HepG2 (cell line): ENCODE results near the gene PMM2. TPM values are rescaled to one million over a fixed set of nuclear protein-coding genes. Genes with fewer than 3 reads are reported as not detected.
A peak's percentile ranks its signal among the peaks of the same experiment; 100 is the strongest.

ENCODE experiments used
- GZF1 ChIP-seq: sonication (generic); formaldehyde crosslinking; IDR thresholded peaks from 2 replicates; pipeline ENCODE4 v1.5.1; 2020; ENCODE audit warnings: mild to moderate bottlenecking, missing genetic modification reagents
- KDM2A ChIP-seq: sonication (generic); formaldehyde crosslinking; IDR thresholded peaks from 2 replicates; pipeline ENCODE4 v1.4.0; 2020; ENCODE audit warnings: low read depth, missing genetic modification reagents, borderline replicate concordance
- NFYB ChIP-seq: sonication (generic); formaldehyde crosslinking; IDR thresholded peaks from 2 replicates; pipeline ENCODE4 v1.4.0; 2020; ENCODE audit warnings: missing genetic modification reagents
- POLR2G ChIP-seq: fragments of 200-400 bp; formaldehyde crosslinking; IDR thresholded peaks from 2 replicates; pipeline ENCODE4 v1.6.1; 2018; ENCODE audit warnings: mild to moderate bottlenecking, low read depth, low read length, moderate library complexity
- ZFP1 ChIP-seq: IDR thresholded peaks from 2 replicates; pipeline ENCODE4 v1.6.1; 2016
- ZNF296 ChIP-seq: sonication (generic); formaldehyde crosslinking; conservative IDR thresholded peaks from 2 replicates; pipeline ENCODE4 v1.5.0; 2020; ENCODE audit warnings: mild to moderate bottlenecking, missing genetic modification reagents
- ZNF329 ChIP-seq: sonication (generic); formaldehyde crosslinking; IDR thresholded peaks from 2 replicates; pipeline ENCODE4 v1.9.0; 2021; ENCODE audit warnings: low read depth, mild to moderate bottlenecking, missing genetic modification reagents
- ZNF446 ChIP-seq: sonication (generic); formaldehyde crosslinking; IDR thresholded peaks from 2 replicates; pipeline ENCODE4 v1.5.0; 2020; ENCODE audit warnings: mild to moderate bottlenecking, missing genetic modification reagents
- ZNF562 ChIP-seq: sonication (generic); formaldehyde crosslinking; IDR thresholded peaks from 2 replicates; pipeline ENCODE4 v1.8.0; 2022; ENCODE audit warnings: missing genetic modification reagents, borderline replicate concordance
- ZNF672 ChIP-seq: sonication (generic); formaldehyde crosslinking; IDR thresholded peaks from 2 replicates; pipeline ENCODE4 v1.8.1; 2022; ENCODE audit warnings: missing genetic modification reagents
- ZNF703 ChIP-seq: sonication (generic); formaldehyde crosslinking; IDR thresholded peaks from 2 replicates; pipeline ENCODE4 v1.5.1; 2020; ENCODE audit warnings: missing genetic modification reagents, mild to moderate bottlenecking, moderate library complexity, borderline replicate concordance
- ZNF713 ChIP-seq: sonication (generic); formaldehyde crosslinking; IDR thresholded peaks from 2 replicates; pipeline ENCODE4 v1.4.0; 2020; ENCODE audit warnings: mild to moderate bottlenecking, missing genetic modification reagents
- ZNF724P ChIP-seq: sonication (generic); formaldehyde crosslinking; IDR thresholded peaks from 2 replicates; pipeline ENCODE4 v1.8.0; 2022; ENCODE audit warnings: missing genetic modification reagents, borderline replicate concordance
- ZNF883 ChIP-seq: sonication (generic); formaldehyde crosslinking; IDR thresholded peaks from 2 replicates; pipeline ENCODE4 v1.5.1; 2020; ENCODE audit warnings: mild to moderate bottlenecking, missing genetic modification reagents; ENCODE audit errors: not compliant biosample characterization
- ZSCAN21 ChIP-seq: sonication (generic); formaldehyde crosslinking; IDR thresholded peaks from 2 replicates; pipeline ENCODE4 v1.8.0; 2022; ENCODE audit warnings: mild to moderate bottlenecking, missing genetic modification reagents, moderate library complexity, borderline replicate concordance
- polyA plus RNA-seq, 8 experiments: library from polyadenylated mRNA; depleted of rRNA in 3 of 8; stranded (reverse) in 7 of 8; unstranded in 1 of 8; fragments of >200 nt; fragmentation: Illumina TruSeq in 4 of 8; extraction: Trizol in 4 of 8; gene quantifications; 2 replicates each; pipeline versions ENCODE4 v1.2.1 to v1.2.3, GENCODE V29; 2011 to 2016; ENCODE audit warnings: low read depth in 4 of 8, missing spikeins in 1 of 8, mixed read lengths in 1 of 8; ENCODE audit not compliant: insufficient read depth in 1 of 8
- total RNA-seq, 5 experiments: library from RNA; depleted of rRNA; stranded (reverse); fragments of >200 nt; fragmentation: Illumina TruSeq; extraction: Trizol; gene quantifications; 2 replicates each; pipeline ENCODE4 v1.2.3, GENCODE V29; 2016; ENCODE audit warnings: low read depth in 1 of 5
- TF ChIP-seq, protein P1 (sequence below): sonication (generic); formaldehyde crosslinking; conservative IDR thresholded peaks from 2 replicates; pipeline ENCODE4 v1.4.0; 2020; ENCODE audit warnings: mild to moderate bottlenecking, missing genetic modification reagents, moderate library complexity
- TF ChIP-seq, protein P2 (sequence below): IDR thresholded peaks from 2 replicates; pipeline ENCODE4 v1.6.1; 2012; ENCODE audit warnings: inconsistent platforms
- TF ChIP-seq, protein P3 (sequence below): sonication (generic); IDR thresholded peaks from 2 replicates; pipeline ENCODE4 v1.6.1; 2016; ENCODE audit warnings: low read depth, borderline replicate concordance
- TF ChIP-seq, protein P4 (sequence below), 2 experiments: sonication (generic) in 1 of 2; formaldehyde crosslinking in 1 of 2; IDR thresholded peaks; 2 replicates each; pipeline versions ENCODE4 v1.4.0 to v1.6.1; 2016 to 2020; ENCODE audit warnings: borderline replicate concordance in 1 of 2, low read depth in 1 of 2, mild to moderate bottlenecking in 1 of 2, missing genetic modification reagents in 1 of 2

PMM2 gene
- total and polyA plus RNA-seq, 2 of the 13 experiments (the other 11 are each of a cell fraction or from before 2014, with no cell fraction given), result 52.2 to 93.7 TPM

DNA sequence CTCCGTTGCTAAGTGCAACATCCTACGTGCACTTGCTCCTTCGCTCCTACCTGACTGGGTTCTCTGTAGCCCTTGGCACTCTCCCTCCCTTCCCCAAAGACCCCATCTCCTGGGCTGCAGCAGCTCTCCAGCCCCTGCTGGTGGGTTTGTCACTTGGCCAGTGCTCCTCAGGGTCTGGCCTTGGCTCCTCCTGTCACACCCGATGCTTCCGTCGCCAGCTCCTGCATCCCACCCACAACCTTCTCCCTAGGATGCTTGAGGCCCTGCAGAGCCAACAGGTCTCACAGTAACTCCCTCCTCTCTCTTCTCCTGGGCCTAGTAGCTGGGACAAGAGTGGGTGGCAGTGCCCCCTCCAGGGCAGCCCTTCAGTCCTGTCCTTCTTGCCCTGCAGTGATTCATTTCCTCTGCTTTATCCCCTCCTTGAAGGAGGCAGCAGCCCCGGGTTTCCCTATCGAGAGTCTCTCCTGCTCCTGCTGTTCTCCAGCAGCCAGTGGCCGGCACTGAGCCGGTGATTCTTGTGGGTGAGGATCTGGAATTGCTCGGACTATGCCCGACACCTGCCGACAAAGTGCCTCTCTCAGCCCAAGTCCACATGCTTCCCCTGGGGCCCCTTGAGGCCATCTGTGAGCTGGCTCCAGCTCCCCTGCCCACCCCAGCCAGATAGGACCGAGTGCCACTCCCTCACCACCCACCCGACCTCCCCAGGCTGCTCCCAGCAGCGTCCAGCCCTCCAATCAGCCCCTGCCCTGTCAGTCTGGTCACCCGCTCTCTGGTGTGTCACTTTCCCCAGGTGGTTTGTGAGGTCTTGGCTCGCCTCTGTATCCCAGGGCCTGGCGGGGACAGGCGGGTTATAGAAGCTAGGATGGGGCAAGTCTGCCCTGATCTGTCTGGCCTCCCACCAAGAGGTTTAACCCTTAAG is 88.3 kb downstream of the PMM2 start (continued):
- TF ChIP-seq, protein P1, sequence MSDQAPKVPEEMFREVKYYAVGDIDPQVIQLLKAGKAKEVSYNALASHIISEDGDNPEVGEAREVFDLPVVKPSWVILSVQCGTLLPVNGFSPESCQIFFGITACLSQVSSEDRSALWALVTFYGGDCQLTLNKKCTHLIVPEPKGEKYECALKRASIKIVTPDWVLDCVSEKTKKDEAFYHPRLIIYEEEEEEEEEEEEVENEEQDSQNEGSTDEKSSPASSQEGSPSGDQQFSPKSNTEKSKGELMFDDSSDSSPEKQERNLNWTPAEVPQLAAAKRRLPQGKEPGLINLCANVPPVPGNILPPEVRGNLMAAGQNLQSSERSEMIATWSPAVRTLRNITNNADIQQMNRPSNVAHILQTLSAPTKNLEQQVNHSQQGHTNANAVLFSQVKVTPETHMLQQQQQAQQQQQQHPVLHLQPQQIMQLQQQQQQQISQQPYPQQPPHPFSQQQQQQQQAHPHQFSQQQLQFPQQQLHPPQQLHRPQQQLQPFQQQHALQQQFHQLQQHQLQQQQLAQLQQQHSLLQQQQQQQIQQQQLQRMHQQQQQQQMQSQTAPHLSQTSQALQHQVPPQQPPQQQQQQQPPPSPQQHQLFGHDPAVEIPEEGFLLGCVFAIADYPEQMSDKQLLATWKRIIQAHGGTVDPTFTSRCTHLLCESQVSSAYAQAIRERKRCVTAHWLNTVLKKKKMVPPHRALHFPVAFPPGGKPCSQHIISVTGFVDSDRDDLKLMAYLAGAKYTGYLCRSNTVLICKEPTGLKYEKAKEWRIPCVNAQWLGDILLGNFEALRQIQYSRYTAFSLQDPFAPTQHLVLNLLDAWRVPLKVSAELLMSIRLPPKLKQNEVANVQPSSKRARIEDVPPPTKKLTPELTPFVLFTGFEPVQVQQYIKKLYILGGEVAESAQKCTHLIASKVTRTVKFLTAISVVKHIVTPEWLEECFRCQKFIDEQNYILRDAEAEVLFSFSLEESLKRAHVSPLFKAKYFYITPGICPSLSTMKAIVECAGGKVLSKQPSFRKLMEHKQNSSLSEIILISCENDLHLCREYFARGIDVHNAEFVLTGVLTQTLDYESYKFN, result peak; percentile 25; the same call in 1 of the 2 replicates
- TF ChIP-seq ZNF883, result peak; percentile 51
- no peak for TF ChIP-seq ZNF446 (CRISPR knock-in tag)
- TF ChIP-seq ZNF713 (CRISPR knock-in tag), result no peak
- peak; percentile 82; the same call in 1 of the 2 replicates for TF ChIP-seq ZNF703
- peak; percentile 68 for TF ChIP-seq POLR2G
- no peak for TF ChIP-seq ZNF562
- no peak for TF ChIP-seq GZF1 (CRISPR knock-in tag)
- peak; percentile 71 for TF ChIP-seq KDM2A
- peak; percentile 55; the same call in 1 of the 2 replicates for TF ChIP-seq ZSCAN21 (CRISPR knock-in tag)
- TF ChIP-seq, protein P2, sequence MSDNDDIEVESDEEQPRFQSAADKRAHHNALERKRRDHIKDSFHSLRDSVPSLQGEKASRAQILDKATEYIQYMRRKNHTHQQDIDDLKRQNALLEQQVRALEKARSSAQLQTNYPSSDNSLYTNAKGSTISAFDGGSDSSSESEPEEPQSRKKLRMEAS, result peak; percentile 62; the same call in 1 of the 2 replicates
- TF ChIP-seq, protein P3, sequence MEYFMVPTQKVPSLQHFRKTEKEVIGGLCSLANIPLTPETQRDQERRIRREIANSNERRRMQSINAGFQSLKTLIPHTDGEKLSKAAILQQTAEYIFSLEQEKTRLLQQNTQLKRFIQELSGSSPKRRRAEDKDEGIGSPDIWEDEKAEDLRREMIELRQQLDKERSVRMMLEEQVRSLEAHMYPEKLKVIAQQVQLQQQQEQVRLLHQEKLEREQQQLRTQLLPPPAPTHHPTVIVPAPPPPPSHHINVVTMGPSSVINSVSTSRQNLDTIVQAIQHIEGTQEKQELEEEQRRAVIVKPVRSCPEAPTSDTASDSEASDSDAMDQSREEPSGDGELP, result 0 out of 2 replicates have a peak, but pooled peaks have one; percentile 36
- TF ChIP-seq, protein P4, sequence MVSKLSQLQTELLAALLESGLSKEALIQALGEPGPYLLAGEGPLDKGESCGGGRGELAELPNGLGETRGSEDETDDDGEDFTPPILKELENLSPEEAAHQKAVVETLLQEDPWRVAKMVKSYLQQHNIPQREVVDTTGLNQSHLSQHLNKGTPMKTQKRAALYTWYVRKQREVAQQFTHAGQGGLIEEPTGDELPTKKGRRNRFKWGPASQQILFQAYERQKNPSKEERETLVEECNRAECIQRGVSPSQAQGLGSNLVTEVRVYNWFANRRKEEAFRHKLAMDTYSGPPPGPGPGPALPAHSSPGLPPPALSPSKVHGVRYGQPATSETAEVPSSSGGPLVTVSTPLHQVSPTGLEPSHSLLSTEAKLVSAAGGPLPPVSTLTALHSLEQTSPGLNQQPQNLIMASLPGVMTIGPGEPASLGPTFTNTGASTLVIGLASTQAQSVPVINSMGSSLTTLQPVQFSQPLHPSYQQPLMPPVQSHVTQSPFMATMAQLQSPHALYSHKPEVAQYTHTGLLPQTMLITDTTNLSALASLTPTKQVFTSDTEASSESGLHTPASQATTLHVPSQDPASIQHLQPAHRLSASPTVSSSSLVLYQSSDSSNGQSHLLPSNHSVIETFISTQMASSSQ (IDR thresholded peaks at IDR 0.05; ENCODE audit: low read depth), result no peak
- TF ChIP-seq, protein P4 (CRISPR knock-in tag; IDR thresholded peaks at IDR 0.05; ENCODE audit: borderline replicate concordance), result 0 out of 2 replicates have a peak, but pooled peaks have one; percentile 34
- peak; percentile 36 for TF ChIP-seq NFYB
- TF ChIP-seq ZNF724P, result no peak
- TF ChIP-seq ZFP1 (CRISPR knock-in tag), result no peak
- TF ChIP-seq ZNF672 (CRISPR knock-in tag), result peak; percentile 57; the same call in 1 of the 2 replicates
- peak; percentile 42; the same call in 1 of the 2 replicates for TF ChIP-seq ZNF296
- 0 out of 2 replicates have a peak, but pooled peaks have one; percentile 51 for TF ChIP-seq ZNF329 (CRISPR knock-in tag)
